HEK293 (cell line): Measurements from ENCODE around the gene PAF1.

Experiments used
- ZBTB8A ChIP-seq: fragments of 450-650 bp; formaldehyde crosslinking; IDR thresholded peaks from 2 replicates; pipeline ENCODE4 v1.5.1; 2016; ENCODE audit warnings: missing biosample characterization, missing genetic modification characterization
- ZIC2 ChIP-seq: fragments of 450-650 bp; formaldehyde crosslinking; IDR thresholded peaks from 2 replicates; pipeline ENCODE4 v1.5.1; 2016; ENCODE audit warnings: missing biosample characterization, missing genetic modification characterization
- ZNF19 ChIP-seq: fragments of 450-650 bp; formaldehyde crosslinking; IDR thresholded peaks from 2 replicates; pipeline ENCODE4; 2016; ENCODE audit warnings: missing biosample characterization, missing genetic modification characterization, low read depth
- ZNF302 ChIP-seq: fragments of 450-650 bp; formaldehyde crosslinking; IDR thresholded peaks from 2 replicates; pipeline ENCODE4 v1.5.1; 2016; ENCODE audit warnings: missing biosample characterization, missing genetic modification characterization, low read depth
- ZNF341 ChIP-seq: fragments of 450-650 bp; formaldehyde crosslinking; IDR thresholded peaks from 2 replicates; pipeline ENCODE4; 2016; ENCODE audit warnings: low read depth, missing biosample characterization, missing genetic modification characterization
- ZNF366 ChIP-seq: fragments of 450-650 bp; formaldehyde crosslinking; conservative IDR thresholded peaks from 2 replicates; pipeline ENCODE4 v1.5.1; 2016; ENCODE audit warnings: missing biosample characterization, missing genetic modification characterization
- ZNF473 ChIP-seq: fragments of 450-650 bp; formaldehyde crosslinking; IDR thresholded peaks from 2 replicates; pipeline ENCODE4 v1.5.1; 2017; ENCODE audit warnings: missing biosample characterization, missing genetic modification characterization
- ZNF530 ChIP-seq: fragments of 450-650 bp; formaldehyde crosslinking; IDR thresholded peaks from 2 replicates; pipeline ENCODE4 v1.5.1; 2016; ENCODE audit warnings: low read depth, missing biosample characterization, missing genetic modification characterization
- ZNF558 ChIP-seq: fragments of 450-650 bp; formaldehyde crosslinking; IDR thresholded peaks from 2 replicates; pipeline ENCODE4 v1.5.1; 2016; ENCODE audit warnings: missing biosample characterization, missing genetic modification characterization
- ZNF561 ChIP-seq: fragments of 450-650 bp; IDR thresholded peaks from 2 replicates; pipeline ENCODE4 v1.5.1; 2018; ENCODE audit warnings: missing biosample characterization, missing genetic modification characterization, borderline replicate concordance
- ZNF571 ChIP-seq: fragments of 450-650 bp; formaldehyde crosslinking; IDR thresholded peaks from 2 replicates; pipeline ENCODE4 v1.5.0; 2017; ENCODE audit warnings: missing biosample characterization, missing genetic modification characterization
- ZNF660 ChIP-seq: fragments of 450-650 bp; IDR thresholded peaks from 2 replicates; pipeline ENCODE4 v1.5.1; 2018; ENCODE audit warnings: missing biosample characterization, mild to moderate bottlenecking, missing genetic modification characterization
- ZNF776 ChIP-seq: fragments of 450-650 bp; formaldehyde crosslinking; IDR thresholded peaks from 2 replicates; pipeline ENCODE4 v1.5.0; 2017; ENCODE audit warnings: missing biosample characterization, missing genetic modification characterization, borderline replicate concordance
- TF ChIP-seq, protein P1 (sequence below): fragments of 450-650 bp; formaldehyde crosslinking; IDR thresholded peaks from 2 replicates; pipeline ENCODE4 v1.5.1; 2016; ENCODE audit warnings: missing biosample characterization, missing genetic modification characterization
- TF ChIP-seq, protein P2 (sequence below): fragments of 450-650 bp; formaldehyde crosslinking; IDR thresholded peaks from 2 replicates; pipeline ENCODE4 v1.5.1; 2016; ENCODE audit warnings: missing biosample characterization, missing genetic modification characterization, low read depth
- TF ChIP-seq, protein P3 (sequence below): fragments of 450-650 bp; formaldehyde crosslinking; IDR thresholded peaks from 2 replicates; pipeline ENCODE4 v1.5.0; 2017; ENCODE audit warnings: missing biosample characterization, missing genetic modification characterization, borderline replicate concordance
- TF ChIP-seq, protein P4 (sequence below): IDR thresholded peaks from 2 replicates; pipeline ENCODE4 v1.6.1; 2011; ENCODE audit warnings: mild to moderate bottlenecking, low read depth, low read length, borderline replicate concordance
- TF ChIP-seq, protein P5 (sequence below): fragments of 450-650 bp; formaldehyde crosslinking; IDR thresholded peaks from 2 replicates; pipeline ENCODE4 v1.5.1; 2016; ENCODE audit warnings: missing biosample characterization, missing genetic modification characterization
- TF ChIP-seq, protein P6 (sequence below): fragments of 450-650 bp; formaldehyde crosslinking; IDR thresholded peaks from 2 replicates; pipeline ENCODE4 v1.5.1; 2016; ENCODE audit warnings: missing biosample characterization, missing genetic modification characterization
- TF ChIP-seq, protein P7 (sequence below): fragments of 450-650 bp; formaldehyde crosslinking; IDR thresholded peaks from 2 replicates; pipeline ENCODE4 v1.5.1; 2017; ENCODE audit warnings: missing biosample characterization, missing genetic modification characterization
- TF ChIP-seq, protein P8 (sequence below): fragments of 450-650 bp; formaldehyde crosslinking; IDR thresholded peaks from 2 replicates; pipeline ENCODE4 v1.5.1; 2016; ENCODE audit warnings: missing biosample characterization, missing genetic modification characterization

PAF1 gene

DNA sequence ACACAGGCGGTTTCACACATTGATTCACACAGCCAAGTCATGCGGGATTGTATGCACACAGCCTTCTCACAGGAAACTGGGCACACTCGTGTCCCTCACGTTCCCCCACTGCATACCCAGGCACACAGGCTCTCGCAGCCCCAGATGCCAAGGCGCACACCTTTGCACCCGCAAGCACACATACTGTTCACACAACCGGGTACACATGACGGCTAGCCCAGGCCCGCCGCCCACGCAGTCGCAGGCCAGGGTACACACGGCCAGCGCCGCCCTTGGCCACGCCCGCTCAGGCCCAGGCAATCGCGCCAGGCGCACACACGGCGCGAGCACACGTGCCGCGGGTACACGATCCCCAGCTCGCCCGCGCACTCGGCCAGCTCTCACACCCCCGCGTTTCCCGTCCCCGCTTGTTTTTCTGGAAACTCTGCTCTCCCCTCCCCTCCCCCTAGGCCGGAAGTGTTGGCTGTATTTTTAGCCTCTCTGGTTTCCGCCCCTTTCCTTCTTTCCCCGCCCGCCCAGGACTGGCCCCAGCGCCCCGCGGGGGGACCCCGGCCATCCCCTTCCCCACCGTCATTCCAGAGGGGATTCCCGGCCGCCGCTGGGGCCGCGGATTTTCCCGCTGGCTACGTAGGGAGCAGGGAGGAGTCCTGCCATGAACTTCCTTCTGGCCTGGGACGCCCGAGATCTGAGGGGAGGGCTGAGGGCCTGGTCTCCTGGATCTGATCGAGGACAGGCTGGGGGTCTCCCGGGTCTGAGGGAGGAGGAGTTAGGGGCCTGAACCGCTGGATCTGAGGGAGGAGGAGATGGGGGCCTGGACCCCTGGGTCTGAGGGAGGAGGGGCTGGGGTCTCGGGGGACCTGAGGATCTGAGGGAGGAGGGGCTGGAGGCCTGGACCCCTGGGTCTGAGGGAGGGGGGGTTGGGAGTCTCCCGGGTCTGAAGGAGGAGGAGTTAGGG lies 11.7 kb upstream of the PAF1 start (continued):
- TF ChIP-seq, protein P1, sequence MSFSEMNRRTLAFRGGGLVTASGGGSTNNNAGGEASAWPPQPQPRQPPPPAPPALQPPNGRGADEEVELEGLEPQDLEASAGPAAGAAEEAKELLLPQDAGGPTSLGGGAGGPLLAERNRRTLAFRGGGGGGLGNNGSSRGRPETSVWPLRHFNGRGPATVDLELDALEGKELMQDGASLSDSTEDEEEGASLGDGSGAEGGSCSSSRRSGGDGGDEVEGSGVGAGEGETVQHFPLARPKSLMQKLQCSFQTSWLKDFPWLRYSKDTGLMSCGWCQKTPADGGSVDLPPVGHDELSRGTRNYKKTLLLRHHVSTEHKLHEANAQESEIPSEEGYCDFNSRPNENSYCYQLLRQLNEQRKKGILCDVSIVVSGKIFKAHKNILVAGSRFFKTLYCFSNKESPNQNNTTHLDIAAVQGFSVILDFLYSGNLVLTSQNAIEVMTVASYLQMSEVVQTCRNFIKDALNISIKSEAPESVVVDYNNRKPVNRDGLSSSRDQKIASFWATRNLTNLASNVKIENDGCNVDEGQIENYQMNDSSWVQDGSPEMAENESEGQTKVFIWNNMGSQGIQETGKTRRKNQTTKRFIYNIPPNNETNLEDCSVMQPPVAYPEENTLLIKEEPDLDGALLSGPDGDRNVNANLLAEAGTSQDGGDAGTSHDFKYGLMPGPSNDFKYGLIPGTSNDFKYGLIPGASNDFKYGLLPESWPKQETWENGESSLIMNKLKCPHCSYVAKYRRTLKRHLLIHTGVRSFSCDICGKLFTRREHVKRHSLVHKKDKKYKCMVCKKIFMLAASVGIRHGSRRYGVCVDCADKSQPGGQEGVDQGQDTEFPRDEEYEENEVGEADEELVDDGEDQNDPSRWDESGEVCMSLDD (tag by site-specific recombination) = peak; percentile 94
- no peak for TF ChIP-seq ZNF558 (tag by site-specific recombination)
- TF ChIP-seq ZBTB8A (tag by site-specific recombination) = peak; percentile 94
- TF ChIP-seq ZNF660 (tag by site-specific recombination) = peak; percentile 69
- TF ChIP-seq, protein P2, sequence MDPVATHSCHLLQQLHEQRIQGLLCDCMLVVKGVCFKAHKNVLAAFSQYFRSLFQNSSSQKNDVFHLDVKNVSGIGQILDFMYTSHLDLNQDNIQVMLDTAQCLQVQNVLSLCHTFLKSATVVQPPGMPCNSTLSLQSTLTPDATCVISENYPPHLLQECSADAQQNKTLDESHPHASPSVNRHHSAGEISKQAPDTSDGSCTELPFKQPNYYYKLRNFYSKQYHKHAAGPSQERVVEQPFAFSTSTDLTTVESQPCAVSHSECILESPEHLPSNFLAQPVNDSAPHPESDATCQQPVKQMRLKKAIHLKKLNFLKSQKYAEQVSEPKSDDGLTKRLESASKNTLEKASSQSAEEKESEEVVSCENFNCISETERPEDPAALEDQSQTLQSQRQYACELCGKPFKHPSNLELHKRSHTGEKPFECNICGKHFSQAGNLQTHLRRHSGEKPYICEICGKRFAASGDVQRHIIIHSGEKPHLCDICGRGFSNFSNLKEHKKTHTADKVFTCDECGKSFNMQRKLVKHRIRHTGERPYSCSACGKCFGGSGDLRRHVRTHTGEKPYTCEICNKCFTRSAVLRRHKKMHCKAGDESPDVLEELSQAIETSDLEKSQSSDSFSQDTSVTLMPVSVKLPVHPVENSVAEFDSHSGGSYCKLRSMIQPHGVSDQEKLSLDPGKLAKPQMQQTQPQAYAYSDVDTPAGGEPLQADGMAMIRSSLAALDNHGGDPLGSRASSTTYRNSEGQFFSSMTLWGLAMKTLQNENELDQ (tag by site-specific recombination) = no peak
- no peak for TF ChIP-seq ZNF473
- TF ChIP-seq ZNF776 (tag by site-specific recombination) = no peak
- TF ChIP-seq ZIC2 (tag by site-specific recombination) = peak; percentile 93
- TF ChIP-seq ZNF341 (tag by site-specific recombination) = peak; percentile 41; the same call in 1 of the 2 replicates
- TF ChIP-seq ZNF366 (tag by site-specific recombination) = peak; percentile 83
- no peak for TF ChIP-seq ZNF571 (tag by site-specific recombination)
- TF ChIP-seq ZNF530 (tag by site-specific recombination) = peak; percentile 99
- TF ChIP-seq, protein P3, sequence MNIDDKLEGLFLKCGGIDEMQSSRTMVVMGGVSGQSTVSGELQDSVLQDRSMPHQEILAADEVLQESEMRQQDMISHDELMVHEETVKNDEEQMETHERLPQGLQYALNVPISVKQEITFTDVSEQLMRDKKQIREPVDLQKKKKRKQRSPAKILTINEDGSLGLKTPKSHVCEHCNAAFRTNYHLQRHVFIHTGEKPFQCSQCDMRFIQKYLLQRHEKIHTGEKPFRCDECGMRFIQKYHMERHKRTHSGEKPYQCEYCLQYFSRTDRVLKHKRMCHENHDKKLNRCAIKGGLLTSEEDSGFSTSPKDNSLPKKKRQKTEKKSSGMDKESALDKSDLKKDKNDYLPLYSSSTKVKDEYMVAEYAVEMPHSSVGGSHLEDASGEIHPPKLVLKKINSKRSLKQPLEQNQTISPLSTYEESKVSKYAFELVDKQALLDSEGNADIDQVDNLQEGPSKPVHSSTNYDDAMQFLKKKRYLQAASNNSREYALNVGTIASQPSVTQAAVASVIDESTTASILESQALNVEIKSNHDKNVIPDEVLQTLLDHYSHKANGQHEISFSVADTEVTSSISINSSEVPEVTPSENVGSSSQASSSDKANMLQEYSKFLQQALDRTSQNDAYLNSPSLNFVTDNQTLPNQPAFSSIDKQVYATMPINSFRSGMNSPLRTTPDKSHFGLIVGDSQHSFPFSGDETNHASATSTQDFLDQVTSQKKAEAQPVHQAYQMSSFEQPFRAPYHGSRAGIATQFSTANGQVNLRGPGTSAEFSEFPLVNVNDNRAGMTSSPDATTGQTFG (tag by site-specific recombination) = no peak
- TF ChIP-seq, protein P4, sequence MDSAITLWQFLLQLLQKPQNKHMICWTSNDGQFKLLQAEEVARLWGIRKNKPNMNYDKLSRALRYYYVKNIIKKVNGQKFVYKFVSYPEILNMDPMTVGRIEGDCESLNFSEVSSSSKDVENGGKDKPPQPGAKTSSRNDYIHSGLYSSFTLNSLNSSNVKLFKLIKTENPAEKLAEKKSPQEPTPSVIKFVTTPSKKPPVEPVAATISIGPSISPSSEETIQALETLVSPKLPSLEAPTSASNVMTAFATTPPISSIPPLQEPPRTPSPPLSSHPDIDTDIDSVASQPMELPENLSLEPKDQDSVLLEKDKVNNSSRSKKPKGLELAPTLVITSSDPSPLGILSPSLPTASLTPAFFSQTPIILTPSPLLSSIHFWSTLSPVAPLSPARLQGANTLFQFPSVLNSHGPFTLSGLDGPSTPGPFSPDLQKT = no peak
- peak; percentile 96 for TF ChIP-seq ZNF561
- TF ChIP-seq ZNF302 (tag by site-specific recombination) = no peak
- TF ChIP-seq, protein P5, sequence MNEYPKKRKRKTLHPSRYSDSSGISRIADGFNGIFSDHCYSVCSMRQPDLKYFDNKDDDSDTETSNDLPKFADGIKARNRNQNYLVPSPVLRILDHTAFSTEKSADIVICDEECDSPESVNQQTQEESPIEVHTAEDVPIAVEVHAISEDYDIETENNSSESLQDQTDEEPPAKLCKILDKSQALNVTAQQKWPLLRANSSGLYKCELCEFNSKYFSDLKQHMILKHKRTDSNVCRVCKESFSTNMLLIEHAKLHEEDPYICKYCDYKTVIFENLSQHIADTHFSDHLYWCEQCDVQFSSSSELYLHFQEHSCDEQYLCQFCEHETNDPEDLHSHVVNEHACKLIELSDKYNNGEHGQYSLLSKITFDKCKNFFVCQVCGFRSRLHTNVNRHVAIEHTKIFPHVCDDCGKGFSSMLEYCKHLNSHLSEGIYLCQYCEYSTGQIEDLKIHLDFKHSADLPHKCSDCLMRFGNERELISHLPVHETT (tag by site-specific recombination) = no peak
- TF ChIP-seq, protein P6, sequence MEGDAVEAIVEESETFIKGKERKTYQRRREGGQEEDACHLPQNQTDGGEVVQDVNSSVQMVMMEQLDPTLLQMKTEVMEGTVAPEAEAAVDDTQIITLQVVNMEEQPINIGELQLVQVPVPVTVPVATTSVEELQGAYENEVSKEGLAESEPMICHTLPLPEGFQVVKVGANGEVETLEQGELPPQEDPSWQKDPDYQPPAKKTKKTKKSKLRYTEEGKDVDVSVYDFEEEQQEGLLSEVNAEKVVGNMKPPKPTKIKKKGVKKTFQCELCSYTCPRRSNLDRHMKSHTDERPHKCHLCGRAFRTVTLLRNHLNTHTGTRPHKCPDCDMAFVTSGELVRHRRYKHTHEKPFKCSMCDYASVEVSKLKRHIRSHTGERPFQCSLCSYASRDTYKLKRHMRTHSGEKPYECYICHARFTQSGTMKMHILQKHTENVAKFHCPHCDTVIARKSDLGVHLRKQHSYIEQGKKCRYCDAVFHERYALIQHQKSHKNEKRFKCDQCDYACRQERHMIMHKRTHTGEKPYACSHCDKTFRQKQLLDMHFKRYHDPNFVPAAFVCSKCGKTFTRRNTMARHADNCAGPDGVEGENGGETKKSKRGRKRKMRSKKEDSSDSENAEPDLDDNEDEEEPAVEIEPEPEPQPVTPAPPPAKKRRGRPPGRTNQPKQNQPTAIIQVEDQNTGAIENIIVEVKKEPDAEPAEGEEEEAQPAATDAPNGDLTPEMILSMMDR = peak; percentile 77
- no peak for TF ChIP-seq ZNF19 (tag by site-specific recombination)
- TF ChIP-seq, protein P7, sequence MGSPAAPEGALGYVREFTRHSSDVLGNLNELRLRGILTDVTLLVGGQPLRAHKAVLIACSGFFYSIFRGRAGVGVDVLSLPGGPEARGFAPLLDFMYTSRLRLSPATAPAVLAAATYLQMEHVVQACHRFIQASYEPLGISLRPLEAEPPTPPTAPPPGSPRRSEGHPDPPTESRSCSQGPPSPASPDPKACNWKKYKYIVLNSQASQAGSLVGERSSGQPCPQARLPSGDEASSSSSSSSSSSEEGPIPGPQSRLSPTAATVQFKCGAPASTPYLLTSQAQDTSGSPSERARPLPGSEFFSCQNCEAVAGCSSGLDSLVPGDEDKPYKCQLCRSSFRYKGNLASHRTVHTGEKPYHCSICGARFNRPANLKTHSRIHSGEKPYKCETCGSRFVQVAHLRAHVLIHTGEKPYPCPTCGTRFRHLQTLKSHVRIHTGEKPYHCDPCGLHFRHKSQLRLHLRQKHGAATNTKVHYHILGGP (tag by site-specific recombination) = no peak
- TF ChIP-seq, protein P8, sequence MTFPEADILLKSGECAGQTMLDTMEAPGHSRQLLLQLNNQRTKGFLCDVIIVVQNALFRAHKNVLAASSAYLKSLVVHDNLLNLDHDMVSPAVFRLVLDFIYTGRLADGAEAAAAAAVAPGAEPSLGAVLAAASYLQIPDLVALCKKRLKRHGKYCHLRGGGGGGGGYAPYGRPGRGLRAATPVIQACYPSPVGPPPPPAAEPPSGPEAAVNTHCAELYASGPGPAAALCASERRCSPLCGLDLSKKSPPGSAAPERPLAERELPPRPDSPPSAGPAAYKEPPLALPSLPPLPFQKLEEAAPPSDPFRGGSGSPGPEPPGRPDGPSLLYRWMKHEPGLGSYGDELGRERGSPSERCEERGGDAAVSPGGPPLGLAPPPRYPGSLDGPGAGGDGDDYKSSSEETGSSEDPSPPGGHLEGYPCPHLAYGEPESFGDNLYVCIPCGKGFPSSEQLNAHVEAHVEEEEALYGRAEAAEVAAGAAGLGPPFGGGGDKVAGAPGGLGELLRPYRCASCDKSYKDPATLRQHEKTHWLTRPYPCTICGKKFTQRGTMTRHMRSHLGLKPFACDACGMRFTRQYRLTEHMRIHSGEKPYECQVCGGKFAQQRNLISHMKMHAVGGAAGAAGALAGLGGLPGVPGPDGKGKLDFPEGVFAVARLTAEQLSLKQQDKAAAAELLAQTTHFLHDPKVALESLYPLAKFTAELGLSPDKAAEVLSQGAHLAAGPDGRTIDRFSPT (tag by site-specific recombination) = peak; percentile 98
